ENCODE measurements around the gene PDIA5.

DNA sequence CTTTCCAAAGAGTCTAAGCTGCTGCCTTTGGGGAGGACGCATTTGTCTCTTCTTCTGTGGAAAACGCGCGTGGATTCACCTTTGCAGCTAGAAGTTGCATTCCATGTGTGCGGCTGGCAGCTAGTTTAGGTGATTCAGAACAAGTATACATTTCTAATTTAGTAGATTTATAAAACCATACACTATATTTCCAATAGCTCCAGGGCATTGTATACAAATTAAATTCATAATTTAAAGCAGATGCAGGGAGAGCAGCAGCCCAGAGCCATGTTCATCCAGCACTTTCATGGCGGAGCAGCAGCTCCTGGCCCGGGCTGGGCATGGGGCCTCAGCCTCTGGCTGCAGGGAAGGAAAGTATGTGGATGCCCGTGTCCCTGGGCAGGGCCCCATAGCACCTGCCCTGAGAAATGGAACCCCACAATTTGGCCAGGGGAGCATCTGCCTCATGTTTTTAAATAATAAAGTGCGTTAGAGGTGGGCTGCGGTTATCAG, 92.1 kb downstream of the PDIA5 start:
- TF ChIP-seq, protein P1, sequence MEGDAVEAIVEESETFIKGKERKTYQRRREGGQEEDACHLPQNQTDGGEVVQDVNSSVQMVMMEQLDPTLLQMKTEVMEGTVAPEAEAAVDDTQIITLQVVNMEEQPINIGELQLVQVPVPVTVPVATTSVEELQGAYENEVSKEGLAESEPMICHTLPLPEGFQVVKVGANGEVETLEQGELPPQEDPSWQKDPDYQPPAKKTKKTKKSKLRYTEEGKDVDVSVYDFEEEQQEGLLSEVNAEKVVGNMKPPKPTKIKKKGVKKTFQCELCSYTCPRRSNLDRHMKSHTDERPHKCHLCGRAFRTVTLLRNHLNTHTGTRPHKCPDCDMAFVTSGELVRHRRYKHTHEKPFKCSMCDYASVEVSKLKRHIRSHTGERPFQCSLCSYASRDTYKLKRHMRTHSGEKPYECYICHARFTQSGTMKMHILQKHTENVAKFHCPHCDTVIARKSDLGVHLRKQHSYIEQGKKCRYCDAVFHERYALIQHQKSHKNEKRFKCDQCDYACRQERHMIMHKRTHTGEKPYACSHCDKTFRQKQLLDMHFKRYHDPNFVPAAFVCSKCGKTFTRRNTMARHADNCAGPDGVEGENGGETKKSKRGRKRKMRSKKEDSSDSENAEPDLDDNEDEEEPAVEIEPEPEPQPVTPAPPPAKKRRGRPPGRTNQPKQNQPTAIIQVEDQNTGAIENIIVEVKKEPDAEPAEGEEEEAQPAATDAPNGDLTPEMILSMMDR (IDR thresholded peaks at IDR 0.05) = no peak
- TF ChIP-seq POLR2A (IDR thresholded peaks at IDR 0.05) = no peak

Data from heart left ventricle (tissue), 13 donors.